Measurements from ENCODE around the gene KIFBP.

DNA sequence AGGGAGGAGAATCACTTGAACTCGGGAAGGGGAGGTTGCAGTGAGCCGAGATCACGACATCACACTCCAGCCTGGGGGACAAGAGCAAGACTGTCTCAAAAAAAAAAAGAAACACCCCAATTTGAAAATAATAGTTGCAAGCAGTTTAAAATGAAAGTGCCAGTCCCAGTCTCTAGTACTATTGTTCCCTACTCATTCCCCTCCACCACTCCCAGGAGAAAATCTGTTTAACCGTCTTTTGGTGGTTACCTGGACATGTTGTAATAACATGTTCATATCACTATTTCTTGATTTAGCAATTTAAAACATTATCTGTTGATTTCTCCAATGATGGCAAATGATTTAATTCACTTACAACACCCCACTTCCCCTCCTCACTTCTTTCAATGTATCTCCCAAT, 44.7 kb downstream of the KIFBP start:
- TF ChIP-seq, protein P1, sequence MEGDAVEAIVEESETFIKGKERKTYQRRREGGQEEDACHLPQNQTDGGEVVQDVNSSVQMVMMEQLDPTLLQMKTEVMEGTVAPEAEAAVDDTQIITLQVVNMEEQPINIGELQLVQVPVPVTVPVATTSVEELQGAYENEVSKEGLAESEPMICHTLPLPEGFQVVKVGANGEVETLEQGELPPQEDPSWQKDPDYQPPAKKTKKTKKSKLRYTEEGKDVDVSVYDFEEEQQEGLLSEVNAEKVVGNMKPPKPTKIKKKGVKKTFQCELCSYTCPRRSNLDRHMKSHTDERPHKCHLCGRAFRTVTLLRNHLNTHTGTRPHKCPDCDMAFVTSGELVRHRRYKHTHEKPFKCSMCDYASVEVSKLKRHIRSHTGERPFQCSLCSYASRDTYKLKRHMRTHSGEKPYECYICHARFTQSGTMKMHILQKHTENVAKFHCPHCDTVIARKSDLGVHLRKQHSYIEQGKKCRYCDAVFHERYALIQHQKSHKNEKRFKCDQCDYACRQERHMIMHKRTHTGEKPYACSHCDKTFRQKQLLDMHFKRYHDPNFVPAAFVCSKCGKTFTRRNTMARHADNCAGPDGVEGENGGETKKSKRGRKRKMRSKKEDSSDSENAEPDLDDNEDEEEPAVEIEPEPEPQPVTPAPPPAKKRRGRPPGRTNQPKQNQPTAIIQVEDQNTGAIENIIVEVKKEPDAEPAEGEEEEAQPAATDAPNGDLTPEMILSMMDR (IDR thresholded peaks at IDR 0.05), result no peak
- TF ChIP-seq POLR2A (IDR thresholded peaks at IDR 0.05) (no peak), POLR2AphosphoS5 (IDR thresholded peaks at IDR 0.05) (no peak)
